Effector CD4-positive, alpha-beta T cell (primary cell): ENCODE results near the gene PLP2.
"Not testable (repeated sequence)": the region's sequence is repeated elsewhere in the genome, so short reads cannot be mapped to it uniquely, and the experiment has no call there.

ENCODE experiments used
- DNase-seq: peaks from one replicate; pipeline ENCODE4 v3.0.0-alpha.2; 2020

PLP2 gene

DNA sequence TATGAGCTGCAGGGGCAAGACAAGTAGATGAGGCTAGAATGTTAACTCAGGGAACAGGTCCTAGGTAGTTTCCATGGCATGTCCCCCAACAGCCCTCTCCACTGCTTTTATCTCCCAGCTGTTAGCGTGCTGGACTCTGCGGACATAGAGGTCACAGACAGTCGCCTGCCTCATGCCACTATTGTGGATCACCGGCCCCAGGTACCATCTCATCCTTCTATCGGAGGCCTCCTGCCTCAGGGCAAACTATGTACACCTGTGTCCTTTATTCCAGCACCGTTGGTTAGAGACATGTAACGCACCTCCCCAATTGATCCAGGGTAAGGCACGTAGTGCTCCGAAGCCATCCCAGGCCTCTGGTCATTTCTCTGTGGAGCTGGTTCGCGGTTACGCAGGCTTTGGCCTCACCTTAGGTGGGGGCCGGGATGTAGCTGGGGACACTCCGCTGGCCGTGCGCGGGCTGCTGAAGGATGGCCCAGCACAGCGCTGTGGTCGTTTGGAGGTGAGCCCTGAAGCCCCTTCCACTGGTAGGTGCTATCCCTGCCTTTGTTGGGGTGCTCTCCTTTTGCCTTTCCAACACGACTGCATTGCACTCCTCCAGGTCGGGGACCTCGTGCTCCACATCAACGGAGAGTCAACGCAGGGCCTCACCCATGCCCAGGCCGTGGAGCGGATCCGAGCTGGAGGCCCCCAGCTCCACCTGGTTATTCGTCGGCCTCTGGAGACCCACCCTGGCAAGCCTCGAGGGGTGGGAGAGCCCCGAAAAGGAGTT, 6.9 kb upstream of the PLP2 start:
- no peak for DNase-seq

DNA sequence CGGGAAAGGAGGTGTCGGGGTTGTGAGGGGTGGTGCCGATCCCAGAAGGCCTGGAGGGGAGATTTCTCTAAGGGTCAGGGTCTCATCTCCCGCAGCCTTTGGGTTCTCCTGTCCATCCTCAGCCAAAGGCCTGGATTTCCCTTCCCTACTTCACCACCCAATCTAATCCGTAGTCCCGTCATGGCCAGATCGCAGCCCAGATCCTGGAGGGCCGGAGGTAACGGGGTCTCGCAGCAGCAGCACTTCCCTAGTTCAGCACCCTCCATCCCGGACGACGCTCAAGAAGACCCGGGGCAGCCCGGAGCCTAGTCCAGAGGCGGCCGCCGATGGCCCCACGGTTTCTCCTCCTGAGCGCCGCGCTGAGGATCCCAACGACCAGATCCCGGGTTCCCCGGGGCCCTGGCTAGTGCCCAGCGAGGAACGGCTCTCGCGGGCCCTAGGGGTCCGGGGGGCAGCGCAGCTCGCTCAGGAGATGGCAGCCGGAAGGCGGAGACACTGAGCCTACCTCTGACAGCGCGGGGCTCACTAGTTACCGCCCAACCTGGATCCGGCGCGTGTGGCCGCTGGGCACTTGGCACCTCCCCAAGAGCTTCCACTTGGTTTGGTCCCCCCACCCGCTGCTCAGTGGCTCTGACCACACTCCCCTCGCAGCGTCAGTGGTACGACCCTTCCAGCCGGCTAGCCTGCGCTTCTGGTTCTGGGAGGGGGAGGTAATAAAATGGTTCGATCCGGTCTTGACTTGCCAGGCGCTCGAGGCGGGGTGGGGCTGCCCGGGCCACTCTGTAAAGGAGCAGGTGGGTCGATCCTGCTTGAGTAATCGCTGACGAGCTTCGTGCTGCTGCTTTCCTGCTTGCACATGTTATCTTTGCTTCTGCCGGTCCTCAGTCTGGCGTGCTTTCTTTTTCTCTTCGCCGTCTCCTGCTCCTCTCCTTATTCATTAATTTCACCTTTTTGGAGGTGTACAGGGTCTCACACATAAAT, 5.5 kb upstream of the PLP2 start:
- DNase-seq, result peak; percentile 60

DNA sequence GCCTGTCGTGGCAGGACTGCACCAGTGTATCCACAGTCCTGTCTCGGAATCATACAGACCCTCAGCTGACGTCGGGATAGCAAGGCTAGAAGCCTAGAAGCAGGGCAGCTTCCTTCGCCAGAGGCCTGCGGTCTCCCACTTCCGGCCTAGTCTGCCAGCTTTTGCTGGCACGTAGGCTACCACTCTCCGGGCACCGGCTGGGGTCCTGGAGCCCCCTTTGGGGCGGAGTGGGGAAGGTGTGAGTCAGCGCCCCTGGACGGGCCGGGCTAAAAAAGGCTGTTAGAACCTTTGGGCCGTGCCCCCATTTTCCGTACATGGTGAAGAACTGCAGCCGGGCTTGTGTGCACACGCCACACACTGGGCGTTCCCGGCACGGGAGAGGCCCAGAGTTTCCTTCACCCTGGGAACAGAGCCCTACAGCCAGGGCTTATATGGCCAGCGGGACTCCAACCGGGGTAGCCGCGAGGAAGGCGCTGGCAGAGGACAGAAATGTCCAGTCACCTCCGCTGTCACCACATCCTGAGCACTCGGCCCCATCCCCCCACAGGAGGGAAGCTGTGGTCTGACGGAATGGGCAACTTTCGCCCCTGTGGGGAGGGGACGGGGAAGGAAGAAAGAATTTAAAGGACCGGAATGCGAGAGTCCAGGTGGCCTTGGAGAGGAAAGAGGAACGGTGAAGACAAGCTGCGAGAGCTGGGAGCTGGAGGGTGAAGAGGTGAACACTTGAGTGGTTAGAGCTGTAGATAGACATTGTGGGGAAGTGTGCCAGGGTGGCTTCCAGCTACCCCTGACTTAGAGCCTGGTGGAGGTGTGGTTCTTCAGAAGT, 4.6 kb upstream of the PLP2 start:
- peak; percentile 52 for DNase-seq

DNA sequence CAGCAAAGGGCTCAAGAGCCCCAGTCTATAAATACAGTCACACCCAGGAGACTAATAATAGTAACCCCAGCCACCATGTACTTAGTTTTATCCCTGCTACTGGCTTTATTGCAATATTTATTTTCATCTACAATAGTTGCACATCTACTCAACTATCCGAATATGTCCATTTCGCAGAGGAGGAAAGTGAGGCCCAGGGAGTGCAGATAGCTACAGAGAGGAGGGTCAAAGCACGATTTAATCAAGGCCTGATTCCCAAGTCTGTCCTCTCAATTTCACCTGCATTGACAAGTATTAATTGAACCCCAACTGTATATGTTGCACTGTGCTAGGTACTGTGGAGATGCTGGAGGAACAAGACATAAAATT, 4.0 kb upstream of the PLP2 start:
- DNase-seq, result no peak

DNA sequence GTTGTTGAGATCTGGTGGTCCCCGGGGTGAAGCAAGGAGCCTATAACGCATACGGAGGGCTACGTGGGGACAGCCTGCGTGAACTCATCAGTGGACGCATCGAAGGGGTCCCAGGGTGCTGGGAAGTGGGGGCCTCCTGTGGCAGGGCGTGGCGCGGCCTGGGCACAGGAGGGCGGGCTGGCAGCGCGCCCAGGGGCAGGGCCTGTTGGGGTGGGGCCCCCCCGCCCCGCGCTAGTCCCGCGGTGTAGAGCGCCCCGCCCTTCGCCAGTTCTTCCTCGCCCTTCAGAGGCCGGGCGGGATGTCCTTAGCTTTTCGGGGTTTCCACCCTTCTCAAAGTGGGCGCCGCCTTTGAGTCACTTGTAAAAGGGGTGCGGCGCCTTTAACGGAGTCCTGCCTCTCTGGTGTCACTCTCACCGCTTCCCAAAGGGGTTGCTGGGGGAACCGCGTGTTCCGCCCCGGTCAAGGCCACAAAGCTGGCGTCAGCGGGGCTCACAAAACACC, 632 bp downstream of the PLP2 start:
- DNase-seq, result peak; percentile 35

DNA sequence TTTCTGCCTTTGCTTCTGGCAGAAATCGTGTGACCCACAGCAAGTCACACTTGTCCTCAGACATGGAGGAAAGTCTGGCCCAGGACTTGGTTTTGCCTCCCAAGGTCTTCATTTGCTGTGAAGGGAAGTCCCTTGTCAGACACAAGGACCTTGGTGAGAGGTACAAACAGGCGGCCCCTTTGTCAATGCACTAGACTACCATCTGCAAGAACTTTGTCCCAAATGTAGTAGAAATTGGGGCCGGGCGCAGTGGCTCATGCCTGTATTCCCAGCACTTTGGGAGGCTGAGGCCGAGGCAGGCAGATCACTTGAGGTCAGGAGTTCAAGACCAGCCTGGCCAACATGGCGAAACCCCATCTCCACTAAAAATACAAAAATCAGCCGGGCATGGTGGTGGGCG, 1.8 kb downstream of the PLP2 start:
- DNase-seq, result not testable (repeated sequence)

DNA sequence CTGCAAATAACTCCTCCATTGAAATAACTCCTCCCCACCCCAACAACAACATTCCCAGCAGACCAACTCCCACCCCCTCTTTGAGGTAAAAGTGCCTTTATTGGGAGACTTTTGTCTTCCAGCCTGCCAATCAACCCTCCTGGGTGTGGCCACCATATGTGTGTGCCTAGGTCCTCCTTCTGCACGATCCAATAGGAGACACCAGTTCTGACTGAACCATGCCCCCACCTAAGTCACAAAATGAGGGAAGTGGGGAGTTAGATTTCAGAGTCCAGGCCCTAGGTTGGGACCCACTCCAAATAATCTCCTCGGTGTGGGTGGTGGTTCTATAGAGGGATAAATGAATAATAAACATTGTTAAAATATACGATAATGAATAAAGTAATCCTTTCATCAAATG, 3.0 kb downstream of the PLP2 start:
- DNase-seq, result no peak

DNA sequence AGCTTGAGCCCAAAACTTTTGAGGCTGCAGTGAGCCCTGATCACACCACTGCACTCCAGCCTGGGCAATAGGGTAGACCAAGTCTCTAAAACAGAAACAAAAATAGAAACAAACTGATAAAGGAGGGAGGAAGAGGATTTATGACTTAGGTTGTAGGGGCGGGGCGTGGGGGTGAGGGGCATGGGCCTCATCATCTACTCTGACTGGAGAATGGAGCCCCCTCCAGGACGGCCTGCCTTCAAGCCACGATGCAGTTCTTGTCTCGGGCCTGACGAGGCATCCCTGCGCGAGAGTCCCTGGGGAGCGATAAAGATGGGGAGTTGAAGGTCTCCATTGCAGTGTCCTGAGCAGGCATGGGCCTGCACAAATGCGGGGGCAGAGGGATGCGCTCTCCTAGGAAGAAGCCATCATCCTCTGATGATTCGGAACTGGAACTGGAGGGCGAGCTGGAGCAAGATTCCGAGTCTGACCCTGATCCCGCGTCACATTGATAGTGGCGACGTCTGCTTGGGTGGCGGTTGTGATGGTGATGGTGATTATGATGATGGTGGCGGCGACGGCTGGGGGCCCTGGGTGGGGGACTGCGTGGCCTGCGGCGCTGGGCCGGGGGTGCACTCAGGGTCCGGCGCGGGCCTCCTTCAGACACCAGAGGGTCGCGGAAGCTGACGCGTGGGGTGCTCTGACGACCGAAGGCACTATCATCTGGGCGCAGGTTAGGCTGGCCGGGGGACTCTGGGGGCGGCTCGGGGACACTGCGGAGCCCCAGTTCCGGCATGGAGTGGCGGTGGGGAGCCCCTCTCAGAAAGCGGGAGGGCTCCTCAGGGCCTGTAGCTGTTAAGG, 4.0 kb downstream of the PLP2 start:
- no peak for DNase-seq

DNA sequence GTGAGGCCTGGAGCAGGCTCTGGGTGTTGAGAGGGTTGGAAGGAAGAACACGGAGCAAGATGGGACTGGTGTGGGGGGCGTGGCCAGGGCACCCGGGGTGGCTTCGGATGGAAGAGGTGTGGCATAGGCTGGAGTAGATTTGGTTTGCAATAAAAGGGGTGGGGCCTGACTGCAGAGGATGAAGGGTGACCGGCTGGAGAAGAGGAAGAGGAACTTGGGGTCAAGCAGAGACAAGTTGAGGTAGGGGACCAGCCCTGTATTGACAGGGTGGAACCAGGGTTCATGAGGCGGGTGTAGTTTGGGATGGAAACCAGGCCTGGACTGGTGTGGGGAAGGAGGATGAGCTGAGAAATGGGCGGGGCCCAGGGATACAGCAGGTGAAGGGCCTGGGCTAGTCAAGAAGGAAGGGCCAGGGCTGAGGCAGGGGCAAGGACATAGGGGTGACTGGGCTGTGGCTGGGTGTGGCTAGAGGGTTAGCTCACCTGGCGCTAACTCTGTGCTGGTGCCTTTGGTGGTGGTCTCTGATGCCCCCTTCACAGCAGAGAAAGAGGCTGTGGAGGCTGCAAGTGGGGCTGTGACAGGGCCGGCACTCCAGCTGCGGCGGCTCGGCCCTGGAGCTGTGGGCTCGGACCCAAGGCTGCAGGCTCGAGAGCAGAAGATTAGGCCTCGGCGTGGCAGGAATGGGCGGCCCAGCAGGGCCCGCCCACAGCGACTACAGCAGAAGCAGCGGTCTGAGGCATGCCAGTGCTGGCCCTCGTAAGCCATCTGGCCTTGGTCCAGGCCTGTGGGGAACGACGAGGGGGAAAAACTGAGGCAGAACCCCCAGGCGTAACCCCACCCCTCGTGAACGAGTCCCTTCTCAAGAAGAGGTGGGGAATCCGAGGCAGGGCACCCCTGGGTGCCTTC, 5.0 kb downstream of the PLP2 start:
- DNase-seq, result no peak

DNA sequence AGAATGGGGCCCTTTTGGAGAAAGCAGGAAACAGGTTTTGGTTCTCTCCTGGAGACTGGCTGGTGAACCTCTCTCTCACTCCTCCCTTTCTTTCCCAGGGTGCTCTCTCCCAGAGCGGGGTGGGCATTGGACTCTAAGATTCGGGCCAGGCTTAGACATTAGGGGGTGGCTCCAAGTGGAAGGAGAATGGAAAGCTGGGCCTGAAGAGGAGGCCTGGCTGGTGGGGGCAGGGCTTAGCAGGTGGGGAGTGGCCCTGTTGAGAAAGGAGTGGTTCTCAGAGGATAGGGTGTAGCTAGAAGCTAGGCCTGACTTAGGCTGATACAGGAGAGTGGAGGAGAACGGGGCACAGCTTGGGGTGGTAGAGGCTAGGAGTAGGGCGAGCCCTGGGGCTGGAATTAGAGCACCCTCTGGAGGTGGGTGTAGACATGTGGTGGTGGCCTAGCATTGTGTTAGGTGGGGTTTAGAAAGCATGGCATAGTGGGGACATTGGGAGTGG, 5.7 kb downstream of the PLP2 start:
- no peak for DNase-seq

DNA sequence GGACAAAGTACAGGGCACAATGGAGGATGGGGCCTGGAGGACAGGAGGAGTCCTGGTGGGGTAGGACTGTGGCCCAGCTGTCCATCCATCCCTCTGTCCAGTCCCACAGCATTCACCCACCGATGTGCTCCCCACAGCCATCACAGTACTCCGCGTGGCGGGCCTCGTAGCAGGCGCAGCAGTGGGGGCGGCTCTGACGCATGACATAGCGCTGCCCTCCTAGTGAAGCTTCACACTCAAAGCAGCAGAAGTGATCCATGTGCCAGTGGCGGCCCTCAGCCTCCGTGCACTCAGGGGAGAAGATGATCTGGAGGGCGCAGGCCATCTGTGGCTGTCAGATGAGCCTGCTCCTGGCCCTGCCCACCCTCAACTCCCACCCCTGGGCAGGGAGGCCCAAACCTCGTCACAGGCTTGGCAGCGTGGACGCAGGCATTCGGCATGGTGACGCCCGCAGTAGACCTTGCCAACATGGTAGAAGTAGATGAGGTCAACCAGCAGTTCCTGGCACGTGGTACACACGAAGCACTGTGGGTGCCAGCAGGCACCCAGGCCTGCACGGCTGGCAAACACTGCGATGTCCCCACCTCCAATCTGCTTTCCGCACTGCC, 6.3 kb downstream of the PLP2 start:
- no peak for DNase-seq

DNA sequence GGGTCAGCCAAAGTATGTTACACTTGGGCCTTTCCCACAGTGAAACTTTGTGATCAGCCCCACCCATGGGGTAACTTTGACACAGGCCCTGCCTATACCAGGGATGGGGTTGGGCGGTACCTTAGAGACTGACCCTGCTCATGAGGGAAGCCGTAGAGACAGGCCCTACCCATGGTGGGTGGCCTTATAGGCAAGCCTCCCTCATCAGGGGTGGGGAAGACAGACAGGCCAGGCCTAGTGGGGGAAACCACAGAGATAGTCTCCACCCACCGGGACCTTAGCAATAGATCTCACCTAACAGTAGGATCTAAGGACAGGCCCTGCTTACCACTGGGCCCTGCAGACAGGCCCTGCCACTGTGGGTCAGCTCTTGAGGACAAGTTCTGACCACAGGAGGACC, 6.8 kb downstream of the PLP2 start:
- no peak for DNase-seq

DNA sequence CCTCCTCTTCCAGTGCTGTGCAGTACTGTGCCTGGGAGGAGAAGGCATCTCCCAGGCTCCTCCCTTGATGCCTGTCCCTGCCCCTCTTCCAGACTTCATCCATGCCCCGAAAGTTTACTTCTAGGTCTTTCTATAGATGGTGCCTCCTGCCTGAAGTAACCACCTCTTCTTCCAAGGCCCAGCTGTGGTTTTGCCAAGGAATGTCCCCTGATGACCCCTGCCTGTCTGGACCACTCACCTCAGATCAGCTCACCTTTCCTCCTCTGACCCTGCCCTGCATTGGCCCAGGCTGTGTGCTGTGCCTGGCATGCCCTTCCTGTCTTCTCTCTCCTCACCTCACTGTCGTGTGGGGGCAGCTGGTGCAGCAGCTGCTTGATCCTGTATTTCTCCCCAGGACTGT, 7.7 kb downstream of the PLP2 start:
- no peak for DNase-seq

DNA sequence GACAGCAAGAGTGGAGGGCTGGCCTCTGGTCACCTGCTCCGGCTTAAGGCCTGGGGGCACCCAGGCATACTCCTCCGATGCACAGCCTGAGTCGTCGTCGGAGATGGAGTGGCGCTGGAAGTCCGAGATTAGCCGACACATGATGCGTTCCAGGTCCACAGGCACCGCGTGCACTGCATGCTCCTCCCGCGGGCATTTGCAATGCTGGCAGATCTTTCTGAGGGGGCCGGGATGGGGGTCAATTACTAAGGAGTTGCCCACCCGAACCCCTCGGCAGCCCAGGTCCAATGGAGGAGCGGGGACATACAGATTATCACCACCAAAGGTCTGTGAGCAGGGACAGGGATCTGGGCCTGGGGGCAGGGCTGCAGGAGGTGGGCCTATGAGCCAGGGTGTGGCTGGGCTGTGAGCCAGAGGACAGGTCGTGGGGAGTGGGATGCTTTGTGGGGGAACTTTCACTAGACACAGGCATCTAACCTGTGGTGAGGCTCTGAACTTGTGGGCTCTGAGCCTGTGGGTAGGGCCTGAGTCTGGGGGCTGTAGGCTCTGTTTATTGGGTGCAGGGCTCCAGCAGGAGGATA, 12.1 kb downstream of the PLP2 start:
- DNase-seq, result no peak

DNA sequence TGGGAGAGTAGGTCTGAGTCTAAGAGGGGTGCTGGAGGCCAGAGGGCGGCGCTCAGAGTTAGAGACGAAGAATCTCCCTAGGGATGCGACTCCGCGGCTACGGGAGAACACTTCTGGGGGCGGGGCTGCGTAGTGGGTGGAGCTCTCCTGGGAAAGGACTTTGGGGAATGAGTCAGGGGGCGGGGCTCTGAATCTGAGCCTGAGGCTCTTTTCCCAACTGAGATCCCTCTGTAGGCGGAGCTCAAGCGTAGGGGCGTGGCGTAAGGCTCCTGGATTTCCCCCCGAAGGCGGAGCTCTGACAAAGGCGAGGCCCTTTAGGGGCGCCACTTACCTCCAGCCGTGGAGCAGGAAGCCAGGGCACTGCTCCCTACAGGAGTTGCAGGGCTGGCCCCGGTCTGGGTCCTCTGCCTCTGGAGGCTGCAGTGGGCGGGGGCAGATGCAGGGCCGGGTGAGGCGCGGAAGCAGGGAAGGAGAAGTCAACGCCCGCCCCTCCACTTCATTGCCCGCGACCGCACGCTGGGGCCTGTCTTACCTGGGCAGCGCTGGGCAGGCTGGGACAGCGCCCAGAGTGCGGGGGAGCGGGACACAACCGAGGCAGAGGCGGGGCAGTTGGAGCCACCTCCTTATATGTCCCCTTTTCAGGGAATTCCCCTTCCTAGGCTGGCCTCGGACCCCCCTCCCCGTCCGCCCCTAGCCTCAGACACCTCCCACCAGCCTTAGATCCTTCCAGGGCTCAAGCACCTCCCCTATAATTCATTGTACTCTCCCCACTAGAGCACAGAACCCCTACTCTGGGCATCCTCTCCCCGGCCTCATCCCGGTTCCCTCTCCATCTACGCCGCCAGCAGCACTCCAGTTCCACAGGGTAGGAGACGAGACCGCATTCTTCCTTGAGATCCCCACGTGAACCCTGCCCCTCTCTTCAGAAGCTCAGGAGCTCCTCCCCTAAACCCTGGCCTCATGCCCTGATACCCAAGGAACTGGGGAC, 12.9 kb downstream of the PLP2 start:
- no peak for DNase-seq

DNA sequence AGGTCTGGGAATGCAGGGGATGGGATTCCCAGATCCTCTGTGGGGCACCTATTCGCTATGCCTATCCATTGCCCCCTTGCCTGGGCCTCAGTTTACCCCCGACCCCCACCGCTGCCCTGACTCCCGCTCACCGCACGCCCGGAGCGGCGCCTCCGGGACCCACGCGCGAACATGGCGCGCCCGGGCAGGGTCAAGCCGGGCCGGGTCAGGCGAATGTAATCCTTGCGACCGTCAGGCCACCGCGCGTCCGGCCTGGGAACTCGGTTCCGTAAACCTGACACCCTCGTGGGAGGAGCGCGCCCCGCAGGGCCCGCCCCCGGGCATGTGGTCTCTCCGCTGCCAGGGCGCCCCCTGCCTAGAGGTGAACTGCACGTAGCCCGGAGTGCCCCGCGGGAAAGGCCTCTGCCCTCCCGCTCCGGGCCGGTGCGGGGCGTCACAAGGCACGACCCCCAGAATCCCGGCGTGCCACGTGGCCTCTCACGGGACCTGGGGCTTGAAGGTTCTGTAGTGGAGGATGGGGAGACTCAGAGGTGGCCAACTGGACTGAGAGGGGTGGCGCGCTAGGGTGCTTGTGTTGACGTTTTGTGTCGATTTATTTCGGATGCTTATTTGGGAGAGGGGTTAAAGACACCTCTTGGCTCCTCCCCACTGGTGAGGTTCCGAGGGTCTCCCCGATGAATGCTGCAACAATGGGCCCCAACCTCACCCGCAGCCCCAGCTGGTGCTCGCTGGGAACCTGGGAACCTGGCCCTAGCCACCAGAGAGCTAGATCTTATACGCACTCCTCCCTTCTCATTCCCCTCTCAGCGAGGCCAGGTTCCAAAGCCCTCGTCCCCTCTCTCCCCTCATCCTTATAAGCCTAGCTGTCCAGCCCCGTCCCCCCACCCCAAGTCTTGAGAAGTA, 14.7 kb downstream of the PLP2 start, which contains the start of gene PRICKLE3:
TSS of gene PRICKLE3 (minus strand) at position 249 of the 903 bp plus-strand sequence. CDS start at position 173, 76 bp downstream.
- peak; percentile 60 for DNase-seq

DNA sequence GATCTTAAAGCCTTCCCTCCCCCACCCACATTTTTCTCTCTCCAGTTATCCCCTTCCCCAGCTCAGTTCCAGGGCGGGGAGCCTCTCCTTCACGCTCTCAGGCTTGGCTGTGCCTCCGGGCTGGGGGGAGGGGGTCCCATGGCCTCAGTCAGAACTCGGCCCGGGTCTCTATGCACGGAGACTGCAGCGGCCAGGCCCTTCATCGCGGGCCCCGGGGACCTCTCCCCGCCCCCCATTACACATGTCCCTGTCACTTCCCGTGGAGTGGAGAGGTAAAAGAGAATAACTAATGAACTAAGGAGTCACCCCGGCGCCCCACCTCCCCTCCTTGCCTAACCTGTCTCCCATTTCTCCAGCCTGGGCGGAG, 15.3 kb downstream of the PLP2 start:
- no peak for DNase-seq
